NCI-H2107 (cell line): Measurements from ENCODE around the gene LCORL.
"Not testable (repeated sequence)": the region's sequence is repeated elsewhere in the genome, so short reads cannot be mapped to it uniquely, and the experiment has no call there.

Experiments
- DNase-seq: peaks from one replicate; lab custom pipeline; 2025; lab: John Stamatoyannopoulos, UW

Gene LCORL

DNA sequence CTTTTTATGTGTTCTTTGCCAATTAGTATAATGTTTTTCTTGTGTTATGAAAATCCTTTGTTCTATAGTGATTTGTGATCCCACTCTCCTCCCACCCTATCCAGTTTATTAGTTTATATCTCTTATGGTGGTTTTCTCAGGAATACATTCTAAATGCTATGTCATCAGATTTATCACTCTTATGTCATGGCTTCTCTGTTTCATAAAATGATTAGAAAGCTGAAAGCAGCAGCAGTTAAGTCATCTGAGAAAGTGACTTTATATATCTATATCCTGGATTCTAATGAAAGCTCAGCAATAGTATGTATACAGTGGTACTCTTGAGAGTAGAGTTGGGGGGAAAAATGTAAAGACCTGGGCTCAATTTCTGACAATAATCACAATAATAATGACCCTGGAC, 169.6 kb downstream of the LCORL start:
- DNase-seq: no peak

DNA sequence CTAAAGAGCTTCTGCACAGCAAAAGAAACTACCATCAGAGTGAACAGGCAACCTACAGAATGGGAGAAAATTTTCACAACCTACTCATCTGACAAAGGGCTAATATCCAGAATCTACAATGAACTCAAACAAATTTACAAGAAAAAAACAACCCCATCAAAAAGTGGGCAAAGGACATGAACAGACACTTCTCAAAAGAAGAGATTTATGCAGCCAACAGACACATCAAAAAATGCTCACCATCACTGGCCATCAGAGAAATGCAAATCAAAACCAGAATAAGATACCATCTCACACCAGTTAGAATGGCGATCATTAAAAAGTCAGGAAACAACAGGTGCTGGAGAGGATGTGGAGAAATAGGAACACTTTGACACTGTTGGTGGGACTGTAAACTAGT, 171.3 kb downstream of the LCORL start:
- DNase-seq: not testable (repeated sequence)

DNA sequence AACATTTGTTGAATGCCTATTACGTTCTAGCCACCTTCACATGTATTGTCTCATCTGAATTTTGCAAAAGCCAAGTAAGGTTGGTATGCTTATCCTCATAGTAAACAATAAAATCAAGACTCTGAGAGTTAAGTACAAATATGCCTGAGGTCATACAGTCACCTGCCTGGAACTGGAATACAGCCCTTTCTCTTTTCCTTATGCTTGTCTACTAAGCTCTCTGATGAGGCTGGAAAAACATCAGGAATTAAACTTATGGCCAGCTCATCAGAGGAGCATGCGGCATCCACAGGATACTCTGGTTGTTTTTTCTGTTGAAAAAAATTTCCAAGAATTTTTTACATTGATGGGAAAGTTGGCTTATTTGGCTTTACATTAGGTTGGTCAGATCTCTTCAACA, 175.3 kb downstream of the LCORL start:
- no peak for DNase-seq

DNA sequence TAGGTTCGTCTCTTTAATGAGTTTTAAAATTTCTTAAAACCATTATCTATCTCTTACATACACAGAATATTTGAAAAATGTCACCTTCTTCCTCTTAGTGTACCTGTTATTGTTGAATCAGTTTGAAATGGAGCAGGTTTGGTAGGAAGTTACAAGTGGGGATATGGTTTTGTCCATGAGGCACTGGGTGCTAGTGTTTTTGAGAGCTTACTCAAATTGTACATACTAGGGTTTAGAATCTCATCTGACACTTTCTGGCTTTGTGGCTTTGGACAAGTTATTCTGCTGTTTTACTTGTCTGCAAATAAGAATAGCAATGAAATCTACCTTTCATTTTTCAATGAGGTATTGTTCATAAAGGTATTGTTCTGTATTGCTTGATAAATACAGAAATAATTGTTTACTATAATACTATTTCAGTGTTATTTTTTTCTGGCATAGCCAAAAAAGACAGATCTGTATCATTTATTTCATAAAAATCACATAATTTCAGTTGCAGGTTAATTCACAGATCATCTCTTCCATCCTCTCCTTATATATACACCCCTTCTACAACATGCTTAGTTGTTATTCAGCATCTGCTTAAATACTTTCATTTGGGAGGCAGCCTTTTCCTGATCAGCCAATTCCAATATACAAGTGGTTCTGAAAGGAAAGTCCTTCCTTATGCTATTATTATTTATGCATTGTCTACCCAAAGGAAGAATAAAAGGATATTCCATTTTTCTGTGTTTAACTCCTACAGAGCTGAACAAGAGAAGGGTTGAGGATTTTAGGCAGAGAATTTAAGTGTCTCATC, 197.5 kb downstream of the LCORL start:
- no peak for DNase-seq

DNA sequence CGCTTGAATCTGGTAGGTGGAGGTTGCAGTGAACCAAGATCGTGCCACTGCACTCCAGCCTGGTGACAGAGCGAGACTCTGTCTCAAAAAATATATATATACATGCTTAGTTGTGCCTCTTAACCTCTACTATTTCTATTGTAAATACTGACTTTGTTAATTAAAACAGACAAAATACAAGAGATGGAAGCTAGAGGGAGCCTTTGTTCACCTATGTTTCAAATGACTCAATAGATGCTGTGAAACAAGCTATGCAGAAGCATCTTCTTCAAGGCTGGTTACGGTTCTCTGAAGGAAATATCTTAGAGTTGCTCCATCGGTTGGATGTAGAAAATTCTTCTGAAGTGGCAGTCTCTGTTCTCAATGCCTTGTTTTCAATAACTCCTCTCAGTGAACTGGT, 204.5 kb downstream of the LCORL start:
- no peak for DNase-seq

DNA sequence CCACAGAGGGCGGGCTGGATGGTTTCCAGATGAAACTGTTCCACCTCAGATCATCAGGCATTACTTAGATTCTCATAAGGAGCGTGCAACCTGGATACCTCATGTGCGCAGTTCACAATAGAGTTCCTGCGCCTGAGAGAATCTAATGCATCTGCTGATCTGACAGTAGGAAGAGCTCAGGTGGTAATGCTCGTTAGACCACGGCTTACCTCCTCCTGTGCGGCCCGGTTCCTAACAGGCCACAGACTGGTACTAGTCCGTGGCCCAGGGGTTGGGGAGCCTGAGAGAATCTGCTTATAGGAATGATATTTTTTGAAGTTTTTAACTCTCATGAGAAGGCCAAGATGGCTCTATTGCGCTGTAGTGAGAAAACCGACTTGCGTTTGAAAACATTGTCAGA, 205.4 kb downstream of the LCORL start:
- no peak for DNase-seq

DNA sequence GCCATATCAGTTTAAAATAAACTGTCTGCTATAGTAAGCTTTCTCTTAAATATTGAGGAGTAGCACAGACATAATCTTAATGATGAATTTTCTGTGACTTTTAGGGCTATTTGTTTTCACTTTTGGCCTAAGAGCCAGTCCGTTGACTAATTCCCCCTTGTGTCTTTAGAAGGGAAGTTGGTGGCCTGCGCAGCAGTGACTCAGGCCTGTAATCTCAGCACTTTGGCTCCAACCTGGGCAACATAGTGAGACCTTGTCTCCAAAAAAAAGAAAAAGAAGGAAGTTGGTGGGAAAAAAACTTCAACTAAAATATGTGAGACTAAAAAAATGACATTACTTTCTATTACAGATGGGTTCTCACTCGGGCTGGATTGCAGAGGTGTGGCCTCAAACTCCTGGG, 207.4 kb downstream of the LCORL start:
- no peak for DNase-seq

DNA sequence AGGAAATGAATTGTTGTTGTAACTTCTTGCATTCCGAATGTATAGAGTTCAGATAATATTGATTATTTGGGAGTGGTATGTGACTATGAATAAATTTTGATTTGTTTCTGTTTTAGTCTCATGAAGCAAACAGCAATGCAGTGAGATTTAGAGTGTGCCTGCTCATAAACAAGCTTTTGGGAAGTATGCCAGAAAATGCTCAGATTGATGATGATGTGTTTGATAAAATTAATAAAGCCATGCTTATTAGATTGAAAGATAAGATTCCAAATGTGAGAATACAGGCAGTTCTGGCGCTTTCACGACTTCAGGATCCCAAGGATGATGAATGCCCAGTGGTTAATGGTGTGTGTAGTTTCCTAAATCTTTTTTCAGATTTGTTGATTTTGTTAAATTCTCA, 208.8 kb downstream of the LCORL start:
- DNase-seq: no peak

DNA sequence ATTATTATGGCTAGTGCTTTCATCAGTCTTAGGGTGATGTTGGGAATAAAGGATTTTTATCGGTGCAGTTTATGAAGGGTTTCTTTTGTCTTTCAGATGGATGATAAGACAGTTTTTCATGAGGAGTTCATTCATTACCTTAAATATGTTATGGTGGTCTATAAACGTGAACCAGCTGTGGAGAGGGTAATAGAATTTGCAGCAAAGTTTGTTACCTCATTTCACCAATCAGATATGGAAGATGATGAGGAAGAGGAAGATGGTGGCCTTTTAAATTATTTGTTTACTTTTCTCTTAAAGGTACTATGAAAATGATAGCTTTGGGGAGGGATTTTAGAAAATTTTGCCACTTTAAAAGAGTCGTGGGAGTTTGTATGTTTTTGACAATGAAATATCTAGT, 209.4 kb downstream of the LCORL start:
- no peak for DNase-seq

DNA sequence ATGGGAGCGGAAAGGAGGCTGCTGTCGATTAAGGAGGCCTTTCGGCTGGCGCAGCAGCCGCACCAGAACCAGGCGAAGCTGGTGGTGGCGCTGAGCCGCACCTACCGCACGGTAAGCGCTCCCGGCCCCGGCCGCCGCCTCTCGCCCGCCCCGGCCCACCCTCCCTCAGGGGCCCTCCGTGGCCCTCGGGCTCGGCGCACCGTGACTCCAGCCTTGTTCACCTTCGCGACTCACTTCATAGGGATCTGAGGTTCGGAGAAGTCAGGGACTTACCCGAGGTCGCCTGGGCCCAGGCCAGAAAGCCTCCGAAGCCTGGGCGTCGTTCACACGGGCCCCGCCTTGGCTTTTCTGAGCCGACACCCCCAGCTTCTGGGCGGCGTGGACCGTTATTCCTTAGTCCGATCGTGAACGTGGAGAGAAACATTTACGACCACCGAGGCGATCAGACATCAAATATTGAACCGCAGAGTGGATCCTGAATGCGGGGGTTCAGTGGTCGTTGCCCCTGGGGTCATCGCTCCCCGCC, 210.4 kb downstream of the LCORL start:
- no peak for DNase-seq

DNA sequence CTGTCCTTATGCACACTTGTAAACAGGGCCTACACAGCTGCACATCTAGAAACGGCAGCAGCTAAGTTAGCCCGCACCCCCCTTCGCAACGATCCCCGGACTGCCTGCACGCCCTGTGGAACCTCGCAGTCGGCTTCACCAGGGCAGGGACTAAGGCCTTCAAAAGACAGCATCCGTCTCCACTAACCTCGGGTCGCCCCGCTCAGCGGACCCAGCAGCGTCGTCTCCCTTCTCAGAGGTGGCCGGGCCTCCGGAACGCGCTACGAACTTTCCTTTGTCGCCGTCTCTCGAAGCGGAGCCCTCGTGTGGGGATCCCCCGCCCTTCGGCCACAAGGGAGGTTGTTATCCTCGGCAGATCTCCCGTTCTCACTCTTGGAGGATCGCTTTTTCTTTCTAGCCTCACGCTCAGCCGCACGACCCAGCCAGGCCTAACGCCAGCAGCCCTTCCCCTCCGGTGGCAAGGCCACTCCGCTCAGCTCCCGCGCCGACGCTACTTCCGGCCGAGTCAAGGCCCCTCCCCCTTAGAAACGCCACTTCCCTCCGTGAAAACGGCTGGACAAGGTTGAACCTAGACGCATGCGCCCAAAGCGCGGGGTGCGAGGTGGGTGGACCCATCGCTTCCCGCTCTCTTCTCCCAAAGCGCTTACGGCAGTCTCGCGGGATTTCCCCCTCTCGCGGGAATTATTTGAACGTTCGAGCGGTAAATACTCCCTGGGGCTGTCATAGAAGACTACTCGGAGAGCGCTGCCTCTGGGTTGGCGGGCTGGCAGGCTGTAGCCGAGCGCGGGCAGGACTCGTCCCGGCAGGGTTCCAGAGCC, 211.1 kb downstream of the LCORL start, which contains the start of the genes DCAF16 and NCAPG:
DCAF16 (minus strand) TSS at position 498 of the 818 bp plus-strand sequence. CDS start 6,616 bp downstream, outside the sequence.
NCAPG (plus strand) TSS at position 720 of the 818 bp plus-strand sequence. CDS start 99 bp downstream, outside the sequence.
- peak; percentile 88 for DNase-seq

DNA sequence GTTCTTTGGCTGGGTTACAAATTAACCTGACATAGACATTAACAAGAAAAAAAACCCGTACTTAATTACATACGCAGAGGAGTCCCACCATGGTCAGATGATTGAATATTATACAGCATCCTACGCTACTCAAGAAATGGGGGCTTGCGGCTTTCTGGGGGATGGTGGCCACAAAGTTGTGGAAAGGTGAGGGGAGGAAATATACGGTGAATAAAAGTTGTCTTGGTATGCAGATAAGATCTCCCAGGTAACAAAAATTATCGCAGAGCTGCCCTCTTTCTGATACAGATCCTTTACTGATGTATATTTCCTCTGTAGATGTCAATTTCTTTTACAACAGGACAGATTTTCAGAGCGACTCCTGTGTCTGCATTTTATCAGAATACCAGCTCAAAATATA, 211.9 kb downstream of the LCORL start:
- no peak for DNase-seq

DNA sequence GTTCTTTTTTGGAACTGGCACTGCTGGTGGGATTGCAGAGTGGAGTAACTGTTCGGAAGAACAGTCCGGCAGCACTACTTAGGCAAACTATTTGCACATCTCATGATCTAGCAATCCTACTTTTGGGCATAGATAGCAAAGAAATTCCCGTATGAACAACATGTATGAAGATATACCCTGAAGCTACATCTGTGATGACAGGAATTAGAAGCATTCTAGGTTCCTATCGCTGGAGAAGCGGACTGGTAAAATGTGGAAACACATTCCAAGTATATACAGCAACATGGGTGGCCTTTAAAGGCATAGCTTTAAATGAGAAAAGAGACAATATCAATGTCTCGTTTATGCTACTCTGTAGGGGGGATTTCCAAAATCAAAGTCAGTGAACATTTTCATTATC, 214.1 kb downstream of the LCORL start:
- DNase-seq: no peak

DNA sequence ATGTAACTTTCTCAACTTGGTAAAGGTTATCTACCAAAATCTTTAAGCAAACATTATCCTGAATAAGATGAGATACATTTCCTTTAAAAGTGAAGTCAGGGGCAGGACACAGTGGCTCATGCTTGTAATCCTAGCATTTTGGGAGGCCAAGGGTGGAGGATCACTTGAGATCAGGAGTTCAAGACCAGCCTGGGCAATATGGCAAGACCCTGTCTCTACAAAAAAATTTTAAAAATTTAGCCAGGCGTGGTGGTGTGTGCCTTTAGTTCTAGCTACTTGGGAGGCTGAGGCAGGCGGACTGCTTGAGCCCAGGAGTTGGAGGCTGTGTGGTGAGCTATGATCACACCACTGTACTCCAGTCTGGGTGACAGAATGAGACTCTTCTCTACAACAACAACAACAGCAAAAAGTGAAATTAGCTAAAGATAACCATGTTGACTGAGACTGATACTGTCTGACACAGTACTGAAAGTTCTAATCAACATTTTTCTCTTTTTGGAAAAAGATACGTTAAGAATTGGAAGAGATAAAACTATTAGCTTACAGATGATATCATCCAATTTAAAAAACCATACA, 215.9 kb downstream of the LCORL start:
- DNase-seq: no peak

DNA sequence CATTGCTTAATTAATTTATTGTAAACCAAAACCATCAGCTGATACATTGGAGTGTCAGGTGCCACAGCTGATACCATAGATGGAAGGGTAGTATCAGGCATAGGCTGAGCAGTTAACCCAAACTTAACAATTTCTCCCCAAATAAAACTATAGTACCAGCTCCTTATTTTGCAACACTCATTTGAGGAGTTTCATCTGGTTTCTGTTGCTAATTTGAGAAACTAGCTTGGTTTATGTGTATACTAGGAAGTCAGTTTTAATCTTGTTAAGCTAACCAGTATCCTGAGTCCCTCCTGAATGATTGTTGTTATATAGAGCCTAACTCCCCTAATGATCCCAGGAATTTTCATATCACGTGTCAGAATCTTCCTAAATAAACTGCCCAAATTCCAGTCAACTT, 223.7 kb downstream of the LCORL start:
- no peak for DNase-seq

DNA sequence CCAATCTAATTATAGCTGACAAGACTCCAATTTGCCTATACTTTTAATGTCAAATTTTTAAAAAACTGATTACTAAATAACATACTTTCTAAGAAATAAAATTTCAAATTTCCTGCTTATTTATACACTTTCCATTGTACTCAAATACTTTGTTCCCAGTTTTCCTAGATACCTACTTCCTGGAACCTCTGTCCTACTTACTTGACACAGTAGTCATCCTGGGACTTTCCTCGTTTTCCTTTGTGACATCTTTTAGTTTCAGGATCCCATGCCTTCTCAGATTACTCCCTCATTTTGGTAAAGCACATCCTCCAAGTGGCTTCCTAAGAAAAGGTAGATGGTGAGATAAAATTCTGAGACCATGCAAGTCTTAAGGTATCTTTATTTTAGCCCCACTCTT, 226.8 kb downstream of the LCORL start:
- no peak for DNase-seq
